ENCODE measurements around the gene IGLL5. TPM values are rescaled to one million over a fixed set of nuclear protein-coding genes. Genes with fewer than 3 reads are reported as not detected.

IGLL5 gene
- total and polyA plus RNA-seq, 12 donors: 0.26 to 4.4 (median 0.71) TPM; not detected in 5

DNA sequence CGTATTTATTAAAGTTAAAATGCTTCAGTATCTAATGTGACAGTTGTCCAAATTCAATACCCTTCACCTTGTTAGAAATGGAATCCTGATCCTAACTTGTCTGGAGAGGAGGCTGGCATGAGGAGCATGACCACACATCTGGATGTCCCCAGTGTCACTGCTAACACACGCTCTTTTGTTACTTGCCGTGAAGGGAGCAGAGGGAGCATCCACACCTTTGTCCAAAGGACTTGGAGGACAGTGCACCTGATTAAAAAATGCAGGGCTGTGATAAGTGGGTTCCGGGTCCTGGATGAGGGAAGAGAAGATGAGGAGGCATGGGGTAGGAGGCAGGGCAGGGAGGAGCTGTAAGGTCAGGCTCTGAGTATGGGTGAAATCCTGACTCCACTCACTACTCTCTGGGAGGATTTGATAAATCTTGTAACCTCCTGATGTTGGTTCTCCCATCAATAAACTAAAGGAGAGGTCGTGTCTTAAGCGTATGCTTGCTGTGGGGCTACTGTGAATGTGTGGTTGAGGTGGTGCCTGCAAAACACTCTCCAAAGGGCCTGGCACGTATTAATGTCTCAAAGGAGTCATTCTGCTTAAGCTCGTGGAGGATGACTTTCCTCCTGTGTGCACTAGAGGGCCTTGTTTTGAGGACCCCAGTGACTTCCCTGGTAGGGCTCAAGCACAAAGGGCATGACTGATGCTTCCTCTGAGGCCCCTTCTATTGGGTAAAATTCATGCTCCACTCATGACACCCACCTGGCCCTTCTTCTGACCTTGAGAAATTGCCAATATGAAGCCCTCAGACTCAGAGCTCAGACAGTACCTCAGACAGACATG, 16.8 kb upstream of the IGLL5 start:
- peaks cover 0 to 25% (median 12%) of the 10 kb centered on the region in 7 donors for H3K27me3 ChIP-seq
- ATAC-seq (no peak), DNase-seq (no peak)
- TF ChIP-seq, protein P1, sequence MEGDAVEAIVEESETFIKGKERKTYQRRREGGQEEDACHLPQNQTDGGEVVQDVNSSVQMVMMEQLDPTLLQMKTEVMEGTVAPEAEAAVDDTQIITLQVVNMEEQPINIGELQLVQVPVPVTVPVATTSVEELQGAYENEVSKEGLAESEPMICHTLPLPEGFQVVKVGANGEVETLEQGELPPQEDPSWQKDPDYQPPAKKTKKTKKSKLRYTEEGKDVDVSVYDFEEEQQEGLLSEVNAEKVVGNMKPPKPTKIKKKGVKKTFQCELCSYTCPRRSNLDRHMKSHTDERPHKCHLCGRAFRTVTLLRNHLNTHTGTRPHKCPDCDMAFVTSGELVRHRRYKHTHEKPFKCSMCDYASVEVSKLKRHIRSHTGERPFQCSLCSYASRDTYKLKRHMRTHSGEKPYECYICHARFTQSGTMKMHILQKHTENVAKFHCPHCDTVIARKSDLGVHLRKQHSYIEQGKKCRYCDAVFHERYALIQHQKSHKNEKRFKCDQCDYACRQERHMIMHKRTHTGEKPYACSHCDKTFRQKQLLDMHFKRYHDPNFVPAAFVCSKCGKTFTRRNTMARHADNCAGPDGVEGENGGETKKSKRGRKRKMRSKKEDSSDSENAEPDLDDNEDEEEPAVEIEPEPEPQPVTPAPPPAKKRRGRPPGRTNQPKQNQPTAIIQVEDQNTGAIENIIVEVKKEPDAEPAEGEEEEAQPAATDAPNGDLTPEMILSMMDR (IDR thresholded peaks at IDR 0.05): no peak
- WGBS, 2 donors: 60 to 66% methylated on average over 8 of the region's 8 CpGs
- H3K4me1 ChIP-seq: peaks cover 0 to 10% (median 0%) of the 10 kb centered on the region in 9 donors
- H3K36me3 ChIP-seq: no peaks in the 10 kb centered on the region
- H3K9me3 ChIP-seq: peaks cover 0 to 15% (median 11%) of the 10 kb centered on the region in 11 donors
- intact Hi-C loops (cut with DNase I): no loop called here
- H3K27ac ChIP-seq: no peak overlapping the region
- H3K4me3 ChIP-seq: no peak overlapping the region

DNA sequence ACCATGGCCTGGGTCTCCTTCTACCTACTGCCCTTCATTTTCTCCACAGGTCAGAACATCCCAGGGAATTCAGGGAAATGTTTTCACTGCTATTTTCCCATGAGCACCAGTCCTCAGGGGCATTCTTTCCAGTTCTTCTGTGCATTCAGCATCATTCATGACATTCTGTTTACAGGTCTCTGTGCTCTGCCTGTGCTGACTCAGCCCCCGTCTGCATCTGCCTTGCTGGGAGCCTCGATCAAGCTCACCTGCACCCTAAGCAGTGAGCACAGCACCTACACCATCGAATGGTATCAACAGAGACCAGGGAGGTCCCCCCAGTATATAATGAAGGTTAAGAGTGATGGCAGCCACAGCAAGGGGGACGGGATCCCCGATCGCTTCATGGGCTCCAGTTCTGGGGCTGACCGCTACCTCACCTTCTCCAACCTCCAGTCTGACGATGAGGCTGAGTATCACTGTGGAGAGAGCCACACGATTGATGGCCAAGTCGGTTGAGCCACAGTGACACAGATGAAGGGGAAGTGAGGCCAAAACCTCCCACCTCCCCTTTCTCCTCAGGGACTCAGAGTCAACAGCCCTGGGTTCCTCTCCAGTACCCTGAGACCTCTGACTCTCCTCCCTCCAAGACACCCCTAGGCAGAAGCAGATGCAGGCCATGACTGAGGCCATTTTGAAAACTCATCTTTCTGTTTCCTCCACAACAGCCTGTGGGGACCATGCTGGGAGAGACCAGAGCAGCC, 15.9 kb upstream of the IGLL5 start:
- DNase-seq: no peak
- Histone ChIP-seq H3K4me3 (no peak overlapping the region), H3K27me3 (peaks cover 0 to 25% (median 12%) of the 10 kb centered on the region in 7 donors), H3K36me3 (no peaks in the 10 kb centered on the region), H3K4me1 (peaks cover 0 to 6% (median 0%) of the 10 kb centered on the region in 9 donors), H3K9me3 (peaks cover 0 to 15% (median 11%) of the 10 kb centered on the region in 11 donors), H3K27ac (no peak overlapping the region)
- WGBS, 2 donors: 88 to 89% methylated on average over 10 of the region's 10 CpGs
- TF ChIP-seq, protein P1 (IDR thresholded peaks at IDR 0.05): no peak
- ATAC-seq: no peak
- intact Hi-C loops (cut with DNase I): no loop called here

DNA sequence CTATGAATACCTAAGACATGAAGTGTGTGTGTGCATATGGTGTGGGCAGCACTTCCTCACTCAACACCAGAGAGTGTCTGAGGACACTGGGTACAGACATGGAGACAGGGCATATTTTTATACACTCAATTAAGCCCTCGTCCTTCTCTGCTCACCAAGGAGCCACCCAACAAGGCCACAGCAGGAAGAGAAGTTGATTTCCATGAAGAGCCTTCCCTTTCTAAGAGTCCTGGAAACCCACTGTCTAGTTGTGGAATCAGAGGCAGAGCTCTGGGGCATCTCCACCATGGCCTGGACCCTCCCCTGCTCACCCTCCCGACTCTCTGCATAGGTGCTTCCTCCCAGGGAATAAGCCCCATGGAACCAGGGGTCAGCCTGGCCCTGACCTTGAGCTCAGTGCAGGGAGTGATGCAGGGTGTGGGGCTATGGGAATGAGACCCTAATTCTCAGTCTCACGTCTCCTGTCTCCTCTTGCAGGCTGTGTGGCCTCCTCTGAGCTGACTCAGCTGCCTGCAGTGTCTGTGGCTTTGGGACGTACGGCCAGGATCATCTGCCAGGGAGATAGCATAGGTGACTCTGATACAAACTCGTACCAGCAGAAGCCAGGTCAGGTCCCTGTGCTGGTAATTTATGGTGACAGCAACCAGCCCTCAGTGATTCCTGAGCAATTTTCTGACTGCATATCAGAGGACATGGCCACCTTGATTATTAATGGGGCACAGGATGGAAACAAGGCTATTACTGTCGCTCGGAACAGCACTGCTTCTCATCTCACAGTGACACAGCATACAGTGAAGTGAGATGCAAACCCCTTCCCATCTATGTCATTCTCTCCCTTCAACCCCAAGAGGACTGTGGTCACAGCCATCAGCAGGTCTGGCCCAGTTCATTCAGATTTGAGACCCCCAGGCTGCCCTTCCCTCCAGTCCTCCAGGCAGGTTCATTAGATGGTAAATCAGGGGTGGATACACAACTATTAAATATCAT, 14.6 kb upstream of the IGLL5 start:
- ATAC-seq: no peak
- intact Hi-C loops (cut with DNase I): no loop called here
- peaks cover 0 to 31% (median 15%) of the 10 kb centered on the region in 7 donors for H3K27me3 ChIP-seq

More for the DNA sequence above, 14.6 kb upstream of the IGLL5 start:
- Histone ChIP-seq H3K36me3 (no peaks in the 10 kb centered on the region), H3K27ac (no peak overlapping the region), H3K4me3 (no peak overlapping the region), H3K4me1 (no peaks in the 10 kb centered on the region), H3K9me3 (peaks cover 0 to 15% (median 11%) of the 10 kb centered on the region in 11 donors)
- TF ChIP-seq, protein P1 (IDR thresholded peaks at IDR 0.05): no peak
- no peak for DNase-seq
- 72 to 74% methylated on average over 8 of the region's 8 CpGs for WGBS, 2 donors

All from heart right ventricle (tissue), 16 donors.